Testis (tissue), 3 donors: ENCODE measurements around the gene CISD3. TPM values are rescaled to one million over a fixed set of nuclear protein-coding genes. Genes with fewer than 3 reads are reported as not detected.

Experiments
- DNase-seq: peaks from one replicate; pipeline ENCODE4 v3.0.0-alpha.2; 2019
- H3K27ac ChIP-seq, 2 donors: fragments of 200-600 bp; sonication (generic); one replicate each; pipeline ENCODE4 v1.5.1; 2019
- H3K27me3 ChIP-seq: fragments of 200-600 bp; sonication (generic); one replicate; pipeline ENCODE4 v1.5.1; 2019
- H3K36me3 ChIP-seq: fragments of 200-600 bp; sonication (generic); one replicate; pipeline ENCODE4 v1.5.1; 2017; ENCODE audit warnings: low read depth; ENCODE audit errors: missing control alignments
- H3K4me1 ChIP-seq: fragments of 200-600 bp; sonication (generic); one replicate; pipeline ENCODE4 v1.5.1; 2019
- H3K4me3 ChIP-seq, 2 donors: fragments of 200-600 bp; sonication (generic); one replicate each; pipeline ENCODE4 v1.5.1; 2017 to 2019
- H3K9me3 ChIP-seq: fragments of 200-600 bp; sonication (generic); one replicate; pipeline ENCODE4 v1.5.1; 2017
- CTCF ChIP-seq, 3 experiments: fragments of 450-650 bp in 2 of 3; fragments of 200-600 bp in 1 of 3; sonication (generic) in 1 of 3; IDR thresholded peaks; one replicate each; pipeline ENCODE4 v1.5.1; 2016 to 2019; ENCODE audit warnings: antibody characterized with exemption in 3 of 3, mild to moderate bottlenecking in 2 of 3, moderate library complexity in 1 of 3
- POLR2A ChIP-seq: fragments of 450-650 bp; IDR thresholded peaks from one replicate; pipeline ENCODE4 v1.6.1; 2017; ENCODE audit warnings: antibody characterized with exemption, mild to moderate bottlenecking, moderate library complexity
- WGBS, 2 donors: methylation state at CpG; one replicate each; pipeline ENCODE4 v1.1.5; 2018; 5-methylcytosine and 5-hydroxymethylcytosine counted together
- intact Hi-C: fragments of 100-400 bp; cut with DNase I; formaldehyde crosslinking; loops from one replicate; pipeline ENCODE4 v1.15.1; 2023; ENCODE audit warnings: low total_unique reads
- polyA plus RNA-seq: library from polyadenylated mRNA; stranded (reverse); fragments of 350-450 nt; fragmentation: Illumina TruSeq; extraction: RNeasy Lipid Tissue Mini Kit (QIAGEN cat#74804); gene quantifications from one replicate; pipeline ENCODE4 v1.2.3, GENCODE V29; 2014; ENCODE audit warnings: low read depth, low replicate concordance; ENCODE audit not compliant: insufficient read depth
- total RNA-seq, 2 donors: library from RNA; depleted of rRNA; stranded (reverse); fragments of >200 nt; gene quantifications; one replicate each; pipeline ENCODE4 v1.2.3, GENCODE V29; 2016

CISD3 gene
- total and polyA plus RNA-seq, 3 donors from 2014 or later = 13.9 to 25.7 (median 14.3) TPM

- H3K27me3 ChIP-seq = no peaks in the 10 kb centered on the region
- TF ChIP-seq CTCF (IDR thresholded peaks at IDR 0.05) = no peak
- TF ChIP-seq POLR2A = no peak
- H3K36me3 ChIP-seq = peaks cover 5% of the 10 kb centered on the region
- no peak for DNase-seq
- intact Hi-C loops = no loop called here
- H3K4me3 ChIP-seq = no peak overlapping the region
- H3K27ac ChIP-seq = no peak overlapping the region
- WGBS, 2 donors = 73 to 88% methylated on average over 2 to 3 of the region's 3 CpGs
- no peaks in the 10 kb centered on the region for H3K4me1 ChIP-seq
- no peaks in the 10 kb centered on the region for H3K9me3 ChIP-seq
Observed at GRCh38 chr17:38762231-38762630, 32.1 kb downstream of the CISD3 start.

GRCh38 chr17:38766341-38766740 lies 36.2 kb downstream of the CISD3 start:
- H3K9me3 ChIP-seq = no peaks in the 10 kb centered on the region
- H3K36me3 ChIP-seq = no peaks in the 10 kb centered on the region
- 84 to 91% methylated on average over 5 of the region's 5 CpGs for WGBS, 2 donors
- TF ChIP-seq POLR2A = no peak
- TF ChIP-seq CTCF (IDR thresholded peaks at IDR 0.05) = no peak
- no peaks in the 10 kb centered on the region for H3K27me3 ChIP-seq
- intact Hi-C loops = no loop called here
- DNase-seq = no peak
- H3K4me3 ChIP-seq = no peak overlapping the region
- H3K27ac ChIP-seq = no peak overlapping the region
- no peaks in the 10 kb centered on the region for H3K4me1 ChIP-seq

GRCh38 chr17:38768417-38768816 lies 38.3 kb downstream of the CISD3 start:
- Histone ChIP-seq H3K27ac (no peak overlapping the region), H3K4me1 (no peaks in the 10 kb centered on the region), H3K27me3 (no peaks in the 10 kb centered on the region), H3K9me3 (no peaks in the 10 kb centered on the region), H3K36me3 (no peaks in the 10 kb centered on the region), H3K4me3 (no peak overlapping the region)
- intact Hi-C loops = no loop called here
- 50 to 58% methylated on average over 6 of the region's 6 CpGs for WGBS, 2 donors
- no peak for DNase-seq
- no peak for TF ChIP-seq CTCF (IDR thresholded peaks at IDR 0.05)
- TF ChIP-seq POLR2A = no peak

DNA sequence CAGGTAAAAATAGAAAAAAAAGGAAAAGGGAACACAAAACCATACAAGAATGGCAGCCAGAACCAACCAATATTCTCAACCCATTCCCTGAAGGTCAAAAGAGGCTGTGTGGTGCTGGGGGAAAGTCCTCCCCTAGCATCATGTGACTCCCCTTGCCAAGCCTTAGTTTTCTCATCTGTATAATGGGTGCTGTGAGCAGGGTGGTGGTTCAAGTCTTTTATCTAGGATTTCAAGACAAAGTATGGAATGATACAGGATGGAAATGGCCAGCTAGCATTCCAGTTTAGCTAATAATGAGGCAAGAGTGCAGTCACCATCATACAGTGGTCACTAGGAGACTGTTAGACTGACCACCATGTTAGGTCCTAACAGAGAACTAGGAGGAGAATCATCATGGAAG lies 43.1 kb downstream of the CISD3 start:
- intact Hi-C loops = no loop called here
- no peak overlapping the region for H3K4me3 ChIP-seq
- no peak overlapping the region for H3K27ac ChIP-seq
- DNase-seq = no peak
- no peaks in the 10 kb centered on the region for H3K4me1 ChIP-seq
- no peaks in the 10 kb centered on the region for H3K27me3 ChIP-seq
- H3K36me3 ChIP-seq = no peaks in the 10 kb centered on the region
- H3K9me3 ChIP-seq = no peaks in the 10 kb centered on the region
- TF ChIP-seq CTCF (IDR thresholded peaks at IDR 0.05) (no peak), POLR2A (no peak)

- no peaks in the 10 kb centered on the region for H3K27me3 ChIP-seq
- no peaks in the 10 kb centered on the region for H3K9me3 ChIP-seq
- H3K4me1 ChIP-seq = no peaks in the 10 kb centered on the region
- WGBS, 2 donors = 85% methylated on average over 6 to 7 of the region's 7 CpGs
- intact Hi-C loops = no loop called here
- H3K36me3 ChIP-seq = no peaks in the 10 kb centered on the region
- no peak for DNase-seq
- no peak for TF ChIP-seq POLR2A
- no peak for TF ChIP-seq CTCF (IDR thresholded peaks at IDR 0.05)
- H3K4me3 ChIP-seq = no peak overlapping the region
- H3K27ac ChIP-seq = no peak overlapping the region
Observed at GRCh38 chr17:38777641-38778250, 47.6 kb downstream of the CISD3 start.
